Measurements from ENCODE around the gene METRNL.

Gene METRNL

DNA sequence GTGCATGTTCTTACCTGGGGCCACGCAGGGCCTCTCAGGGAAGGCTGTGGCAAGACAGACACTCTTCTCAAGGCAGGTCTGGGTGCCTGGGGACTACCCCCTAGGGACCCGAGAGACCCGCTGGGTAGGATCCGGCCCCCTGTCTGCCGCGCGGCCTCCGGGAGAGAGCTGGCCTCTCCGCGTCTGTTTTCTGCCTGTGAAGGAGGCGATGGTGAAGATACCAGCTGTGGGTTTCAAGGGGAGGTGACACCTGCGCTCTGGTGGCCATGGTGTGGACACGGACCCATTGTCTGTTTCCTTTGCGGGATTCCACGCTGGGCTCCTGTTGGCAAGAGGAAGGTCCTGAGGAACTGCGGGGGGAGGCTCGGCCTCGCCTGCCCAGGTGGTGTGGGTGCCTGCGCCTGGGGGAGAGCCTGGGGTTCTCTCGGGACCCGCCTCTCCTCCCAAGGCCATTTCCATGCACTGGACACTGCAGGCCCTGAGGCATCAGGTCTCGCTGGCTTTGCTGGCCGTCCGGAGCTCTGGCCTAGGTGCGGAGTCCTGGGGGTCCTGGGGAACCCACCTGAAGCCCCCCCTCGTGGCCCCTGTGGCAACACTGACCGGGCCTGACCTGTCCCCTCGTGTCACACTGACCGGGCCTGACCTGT, 12.2 kb upstream of the METRNL start:
- no peak for DNase-seq (ENCODE audit: low spot score)

DNA sequence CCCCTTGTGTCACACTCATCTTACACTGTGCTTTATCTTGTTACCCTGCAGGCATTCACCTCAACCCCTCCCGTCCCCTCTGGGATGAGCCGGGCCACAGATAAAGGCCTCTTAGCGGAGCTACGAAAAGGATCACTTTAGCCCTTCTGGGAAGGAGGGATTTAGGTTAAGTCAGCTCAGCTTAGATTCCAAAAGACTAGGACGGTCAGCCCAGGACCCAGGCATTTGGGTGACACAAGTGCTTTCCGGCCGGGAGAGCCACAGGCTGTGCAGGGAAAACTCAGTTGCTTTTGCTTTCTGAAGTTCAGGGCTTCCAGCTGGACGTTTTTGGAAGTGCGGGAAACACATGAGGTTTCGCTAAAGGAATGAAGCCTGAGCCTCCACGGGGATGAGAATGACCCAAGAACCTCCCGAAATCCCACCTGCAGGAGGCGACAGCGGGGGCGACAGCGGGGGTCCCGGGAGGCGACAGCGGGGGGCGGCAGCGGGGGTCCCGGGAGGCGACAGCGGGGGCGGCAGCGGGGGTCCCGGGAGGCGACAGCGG, 11.6 kb upstream of the METRNL start:
- DNase-seq (ENCODE audit: low spot score) = no peak

DNA sequence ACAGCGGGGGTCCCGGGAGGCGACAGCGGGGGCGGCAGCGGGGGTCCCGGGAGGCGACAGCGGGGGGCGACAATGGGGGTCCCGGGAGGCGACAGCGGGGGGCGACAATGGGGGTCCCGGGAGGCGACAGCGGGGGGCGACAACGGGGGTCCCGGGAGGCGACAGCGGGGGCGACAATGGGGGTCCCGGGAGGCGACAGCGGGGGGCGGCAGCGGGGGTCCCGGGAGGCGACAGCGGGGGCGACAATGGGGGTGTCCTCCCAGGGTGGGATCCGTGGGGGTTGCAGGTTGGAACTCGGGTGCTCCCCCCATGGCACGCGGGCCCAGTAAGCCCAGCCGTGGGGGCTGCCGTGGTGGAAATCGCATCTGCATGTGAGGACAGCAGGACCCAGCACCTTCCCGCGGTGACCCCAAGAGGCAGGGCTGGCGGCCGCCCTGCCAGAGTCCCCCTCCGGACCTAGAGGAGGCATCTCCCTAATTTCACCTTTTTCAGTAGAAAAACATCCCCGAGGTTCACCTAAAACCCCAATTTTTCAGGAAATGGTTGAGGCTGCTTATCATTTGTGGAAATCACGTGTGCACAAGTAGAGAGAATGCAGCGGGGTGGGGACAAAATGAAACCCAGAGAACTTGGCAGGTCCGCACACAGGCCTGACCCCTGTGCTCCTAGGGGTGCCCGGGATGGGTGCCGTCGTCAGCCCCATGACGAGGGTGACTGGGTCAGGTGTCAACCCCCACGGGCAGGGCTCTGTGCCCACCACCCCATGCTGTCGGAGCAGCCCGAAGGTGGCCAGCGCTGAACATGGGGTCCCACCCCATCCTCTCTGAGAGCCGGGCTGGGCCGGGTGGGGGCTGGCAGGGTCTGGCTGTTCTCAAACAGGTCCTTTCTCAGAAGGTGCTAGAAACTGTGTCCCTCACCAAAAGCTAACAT, 10.5 kb upstream of the METRNL start:
- no peak for DNase-seq (ENCODE audit: low spot score)

DNA sequence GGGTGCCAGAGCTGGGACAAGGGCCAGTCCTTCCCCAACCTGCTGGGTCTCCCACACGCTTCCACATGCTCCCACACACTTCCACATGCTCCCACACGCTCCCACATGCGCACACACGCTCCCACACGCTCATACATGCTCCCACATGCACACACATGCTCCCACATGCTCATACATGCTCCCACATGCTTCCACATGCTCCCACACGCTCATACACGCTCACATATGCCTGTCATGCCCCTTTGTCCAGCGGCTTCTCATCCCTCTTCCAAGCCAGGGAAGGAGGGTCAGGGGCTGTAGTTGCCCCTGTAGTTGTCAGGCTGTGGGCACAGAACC, 9.9 kb upstream of the METRNL start:
- no peak for DNase-seq (ENCODE audit: low spot score)

DNA sequence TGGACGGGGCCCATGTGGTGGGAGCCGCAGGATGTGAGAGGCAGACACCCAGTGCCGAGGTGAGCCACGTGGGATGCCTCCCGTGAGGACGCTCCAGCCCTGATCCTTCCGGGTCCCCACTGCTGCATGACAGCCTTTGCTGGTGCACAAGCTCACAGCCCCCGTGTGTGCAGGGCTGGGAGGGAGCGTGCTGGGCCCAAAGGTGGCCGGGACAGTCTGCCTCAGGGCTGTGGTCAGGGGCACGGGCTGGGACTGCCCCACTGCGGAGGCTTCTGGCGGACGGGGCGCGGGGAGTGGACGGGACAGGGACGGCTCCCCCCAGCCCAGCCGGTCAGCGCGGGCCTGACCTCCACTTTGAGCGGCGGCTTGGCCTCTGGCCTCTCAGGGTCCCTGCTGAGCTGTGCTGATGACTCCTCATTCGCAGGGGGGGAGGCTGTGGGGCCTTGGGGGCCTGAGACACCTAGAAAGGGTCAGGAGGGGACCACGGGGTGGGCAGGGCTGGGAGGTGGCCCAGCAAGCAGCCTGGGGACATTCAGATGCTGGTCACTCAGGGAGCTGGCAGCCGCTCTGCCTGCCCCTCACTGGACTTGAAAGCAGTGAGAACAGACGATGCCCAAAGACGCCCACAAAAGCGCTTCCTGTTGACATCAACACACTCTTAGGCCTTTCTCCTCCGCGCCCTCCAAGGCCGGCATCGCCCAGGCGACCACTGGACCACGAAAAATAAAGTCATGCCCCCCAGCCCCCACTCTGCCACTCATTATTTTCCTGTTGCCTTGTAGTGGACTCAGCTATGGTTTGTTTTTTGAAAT, 9.3 kb upstream of the METRNL start:
- DNase-seq (ENCODE audit: low spot score) = no peak

DNA sequence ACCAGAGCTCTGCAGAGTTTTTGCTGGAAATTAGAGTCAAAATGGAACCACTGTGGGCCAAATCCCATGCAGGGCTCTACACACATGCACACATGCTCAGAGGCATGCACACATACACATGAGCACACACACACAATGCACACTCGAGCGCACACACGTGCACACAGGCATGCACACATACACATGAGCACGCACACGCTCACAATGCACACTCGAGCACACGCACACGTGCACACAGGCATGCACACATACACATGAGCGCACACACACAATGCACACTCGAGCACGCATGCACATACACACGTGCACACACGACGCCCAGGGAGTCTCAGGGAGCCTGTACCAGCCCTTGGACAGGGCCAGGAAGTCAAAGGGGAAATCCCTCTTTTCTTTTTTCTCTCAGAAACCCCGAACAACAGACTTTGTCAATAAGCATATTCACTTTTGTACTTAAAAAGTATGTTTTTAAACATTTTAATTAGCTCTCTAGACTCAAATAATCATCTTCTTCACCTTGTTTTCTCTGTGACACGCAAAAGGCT, 8.5 kb upstream of the METRNL start:
- no peak for DNase-seq (ENCODE audit: low spot score)

DNA sequence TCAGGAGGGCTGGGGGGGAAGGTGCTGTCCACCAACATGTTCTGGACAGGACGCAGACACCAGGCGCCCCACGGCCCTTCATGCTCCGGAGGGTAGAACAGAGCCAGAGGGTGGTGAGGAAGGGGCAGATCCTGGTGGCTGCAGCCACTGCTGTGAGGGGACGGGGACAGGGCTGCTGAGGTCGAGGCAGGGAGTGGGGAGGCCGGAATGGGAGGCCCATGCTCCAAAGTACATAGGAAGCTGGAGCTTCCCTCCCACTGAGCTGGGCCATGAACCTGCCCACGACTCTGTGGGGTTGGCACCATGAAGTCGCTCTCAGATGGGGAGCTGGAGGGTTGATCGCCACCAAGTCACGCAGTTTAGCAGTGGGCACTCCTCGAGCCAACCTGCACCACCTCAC, 8.0 kb upstream of the METRNL start:
- DNase-seq (ENCODE audit: low spot score) = no peak

DNA sequence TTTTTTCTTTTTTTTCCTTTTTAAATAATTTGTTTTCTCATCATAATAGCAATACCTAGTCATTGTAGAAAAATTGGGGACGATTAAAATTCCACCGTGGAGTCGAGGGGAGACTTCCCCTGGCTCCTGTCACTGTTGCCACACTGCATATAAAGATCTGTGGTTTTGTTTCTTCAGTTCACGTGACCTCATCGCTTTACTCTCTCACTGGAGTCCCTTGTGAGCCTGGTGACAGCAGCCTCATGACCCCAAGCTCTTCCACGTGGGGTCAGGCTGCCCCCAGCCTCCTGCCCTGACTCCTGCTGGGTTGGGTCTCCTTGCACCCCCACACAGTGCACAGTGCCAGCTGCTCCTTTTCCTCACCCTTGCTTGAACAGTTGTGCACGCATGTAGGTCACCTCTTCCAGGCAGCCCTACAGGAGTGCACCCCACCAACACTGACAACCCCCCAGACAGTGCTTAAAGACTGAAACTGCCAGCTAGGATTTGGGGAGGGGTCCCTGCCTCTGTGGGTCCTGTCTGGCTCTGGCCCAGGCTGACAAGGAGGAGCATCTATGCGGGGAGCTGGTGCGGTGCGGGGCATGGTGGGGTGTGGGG, 7.3 kb upstream of the METRNL start:
- no peak for DNase-seq (ENCODE audit: low spot score)

DNA sequence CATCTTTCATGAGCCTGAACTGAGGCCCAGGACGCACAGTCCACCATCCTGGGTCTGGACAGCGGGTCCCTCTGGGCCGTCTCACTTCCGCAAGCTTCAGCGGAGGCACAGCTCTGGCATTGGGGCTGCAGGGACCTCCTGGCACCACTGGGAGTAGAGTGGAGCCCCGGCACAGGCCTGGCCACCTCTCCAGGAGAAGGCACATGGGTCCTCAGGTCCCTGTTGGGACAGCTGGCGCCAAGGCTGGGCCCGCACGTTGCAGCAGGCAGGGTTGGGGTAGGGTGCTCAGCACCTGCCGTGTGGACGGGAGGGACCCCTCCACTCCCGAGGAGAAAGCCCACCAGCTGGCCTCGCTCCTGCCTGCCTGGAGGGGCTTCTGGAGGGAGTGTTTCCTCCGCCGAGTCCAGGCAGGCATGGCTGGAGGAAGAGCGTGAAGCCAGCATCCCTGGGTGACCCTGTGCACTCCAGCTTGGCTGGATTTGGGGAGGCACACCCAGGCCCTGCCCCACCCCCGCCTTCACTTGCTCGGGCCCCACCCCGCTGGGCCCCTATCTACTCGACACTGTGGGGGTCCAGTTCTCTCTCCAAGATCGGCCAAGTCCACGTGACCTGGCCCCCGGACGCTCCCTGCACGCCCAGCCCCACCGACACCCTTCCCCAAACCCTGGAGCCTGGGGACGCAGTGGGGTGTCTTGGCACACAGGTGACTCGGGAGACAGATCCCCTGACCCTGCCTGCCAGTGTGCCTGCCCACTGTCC, 6.6 kb upstream of the METRNL start:
- DNase-seq (ENCODE audit: low spot score) = no peak

DNA sequence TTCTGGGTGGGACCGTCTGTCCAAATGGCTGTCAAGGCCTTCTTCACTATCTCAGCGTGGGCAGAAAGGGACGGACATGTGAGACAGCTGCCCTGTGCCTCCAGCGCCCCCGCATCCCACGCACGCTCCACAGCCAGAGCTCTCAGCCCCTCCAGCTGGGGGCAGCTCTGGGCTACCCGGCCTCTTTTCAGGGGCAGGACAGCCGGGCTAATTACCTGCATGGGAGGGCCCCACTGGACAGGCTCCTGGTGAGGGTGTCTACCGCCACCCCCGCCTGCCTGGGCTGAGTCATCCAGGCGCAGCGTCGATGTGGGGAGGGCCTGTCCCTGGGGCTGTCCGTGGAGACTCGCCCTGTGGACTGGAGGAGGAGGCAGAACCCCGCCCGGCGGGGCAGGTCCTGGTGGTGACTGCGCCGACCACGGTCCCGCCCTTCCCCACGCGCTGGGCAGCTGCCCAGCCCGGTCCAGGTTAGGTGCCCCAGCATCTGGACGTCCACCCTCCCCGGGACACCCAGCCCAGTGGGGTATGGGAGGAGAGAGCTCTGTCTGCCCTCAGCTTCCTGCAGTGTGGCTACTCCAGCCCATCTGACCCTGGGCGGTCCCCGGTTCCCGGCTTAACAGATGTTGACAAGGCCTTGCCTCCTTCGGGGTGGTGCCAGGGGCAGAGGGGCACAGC, 5.9 kb upstream of the METRNL start:
- no peak for DNase-seq (ENCODE audit: low spot score)

DNA sequence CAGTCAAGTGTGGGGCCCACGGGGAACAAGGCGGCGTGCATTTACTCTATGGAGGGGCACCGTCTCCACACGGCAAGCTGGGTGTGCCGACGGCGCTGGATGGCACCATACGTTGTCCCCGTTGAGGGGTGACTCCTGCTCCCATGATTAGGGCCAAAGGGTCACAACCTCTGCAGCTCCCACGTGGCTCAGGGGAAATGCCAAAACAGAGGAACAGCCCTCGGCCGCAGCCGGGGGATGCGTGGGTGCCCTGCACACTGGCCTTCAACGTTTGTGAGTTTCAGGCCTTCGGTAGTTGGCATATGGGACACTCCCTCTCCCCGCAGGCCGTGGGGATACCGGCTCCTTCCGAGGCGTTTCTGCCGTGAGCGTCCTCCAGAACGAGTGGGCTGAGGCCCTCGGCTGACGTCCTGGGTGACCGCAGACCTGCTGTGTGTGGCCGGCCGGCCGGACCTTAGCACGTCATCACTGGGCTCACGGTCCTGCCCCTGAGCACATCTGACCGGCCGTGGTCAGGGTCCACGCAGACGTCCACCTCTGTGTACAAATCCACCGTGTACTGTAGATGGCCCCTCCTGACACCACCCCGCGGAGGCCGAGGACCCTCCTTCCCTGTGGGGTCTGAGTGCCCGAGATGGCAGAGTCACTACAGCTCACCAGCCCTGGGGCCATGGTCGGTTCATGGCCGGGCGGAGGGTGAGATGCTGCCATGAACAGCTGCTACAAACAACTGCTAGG, 4.8 kb upstream of the METRNL start:
- no peak for DNase-seq (ENCODE audit: low spot score)

DNA sequence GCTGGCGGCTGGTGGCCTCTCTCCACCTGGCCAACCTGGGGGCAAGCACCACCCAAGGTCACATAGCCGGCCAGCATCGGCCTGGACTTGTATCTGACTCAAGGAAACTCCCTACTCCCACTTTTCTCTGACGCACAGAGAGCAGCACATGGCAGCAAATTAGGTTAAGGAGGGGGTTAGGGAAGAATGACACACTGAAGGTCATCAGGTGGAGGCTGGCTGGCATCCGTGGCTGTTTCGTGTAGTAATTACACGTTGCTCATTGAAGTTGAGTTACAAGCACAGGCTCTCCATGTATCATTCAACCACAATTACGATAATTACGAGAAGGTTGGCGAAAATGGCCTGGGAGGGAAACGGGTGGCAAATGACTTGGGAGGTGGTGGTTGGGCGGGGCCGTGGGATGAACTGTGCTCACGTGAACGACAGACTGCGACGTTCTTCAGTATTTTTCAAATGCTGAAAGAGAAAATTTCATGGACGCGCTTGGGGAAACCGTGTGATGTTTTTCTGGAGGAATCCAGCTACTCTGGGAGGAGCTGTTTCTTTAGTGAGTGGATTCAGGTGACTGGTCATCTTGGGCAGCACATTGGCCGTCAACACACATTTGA, 4.0 kb upstream of the METRNL start:
- DNase-seq (ENCODE audit: low spot score) = no peak

DNA sequence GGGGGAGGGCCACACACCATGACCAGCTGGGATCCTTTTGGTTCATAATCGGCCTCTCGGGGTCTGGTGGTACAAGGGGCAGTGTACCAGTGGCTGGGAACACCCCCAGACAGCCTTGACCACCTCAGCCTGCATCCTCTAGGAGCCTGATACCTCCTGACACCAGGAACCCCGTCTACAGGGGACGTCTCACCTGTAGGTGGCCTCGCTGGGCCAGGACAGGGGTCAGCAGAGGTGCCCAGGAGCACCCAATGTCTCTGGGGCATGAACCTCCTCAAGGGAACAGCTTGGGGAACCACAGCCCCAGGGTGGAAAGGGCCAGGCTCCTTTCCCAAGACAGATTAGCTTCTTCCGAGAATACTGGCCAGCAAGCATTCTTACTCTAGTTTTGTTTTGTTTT, 2.5 kb upstream of the METRNL start:
- DNase-seq (ENCODE audit: low spot score) = no peak

DNA sequence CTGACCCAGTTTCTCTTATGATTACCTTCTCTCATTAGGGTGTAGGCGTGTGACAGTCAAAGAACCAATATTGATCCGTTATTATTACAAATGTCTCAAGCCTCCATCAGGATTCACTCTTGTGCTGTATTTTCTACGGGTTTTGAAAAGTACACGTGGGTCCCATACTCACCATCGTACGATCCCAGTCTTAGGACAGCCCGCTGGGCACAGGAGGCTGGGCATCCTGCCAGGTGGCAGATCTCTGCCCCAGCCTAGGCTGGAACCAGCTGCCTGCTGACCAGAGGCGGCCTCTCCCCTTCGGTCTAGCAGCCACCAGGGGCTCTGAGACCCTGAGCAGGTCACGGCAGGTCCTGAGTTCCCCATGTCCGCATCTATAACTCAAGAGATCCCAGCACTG, 2.0 kb upstream of the METRNL start:
- no peak for DNase-seq (ENCODE audit: low spot score)

DNA sequence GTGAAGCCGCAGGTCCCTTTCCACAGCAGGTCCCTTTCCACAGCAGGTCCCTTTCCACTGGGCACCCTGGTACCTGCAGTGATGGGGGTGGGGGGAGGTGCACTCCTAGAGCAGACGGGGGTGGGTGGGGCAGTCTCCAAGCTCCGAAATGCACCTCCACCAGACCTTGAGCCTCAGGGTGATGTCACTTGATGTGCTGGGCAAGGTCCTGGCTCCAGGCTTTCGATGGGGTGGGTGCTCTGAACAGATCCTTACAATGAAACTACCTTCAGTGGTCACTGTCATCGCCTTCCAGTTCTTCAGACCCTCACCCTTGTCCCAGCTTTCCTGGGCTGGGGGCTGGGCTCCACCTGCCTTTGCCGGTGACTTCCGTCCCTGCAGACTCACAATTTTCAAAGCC, 1.5 kb upstream of the METRNL start:
- DNase-seq (ENCODE audit: low spot score) = no peak

DNA sequence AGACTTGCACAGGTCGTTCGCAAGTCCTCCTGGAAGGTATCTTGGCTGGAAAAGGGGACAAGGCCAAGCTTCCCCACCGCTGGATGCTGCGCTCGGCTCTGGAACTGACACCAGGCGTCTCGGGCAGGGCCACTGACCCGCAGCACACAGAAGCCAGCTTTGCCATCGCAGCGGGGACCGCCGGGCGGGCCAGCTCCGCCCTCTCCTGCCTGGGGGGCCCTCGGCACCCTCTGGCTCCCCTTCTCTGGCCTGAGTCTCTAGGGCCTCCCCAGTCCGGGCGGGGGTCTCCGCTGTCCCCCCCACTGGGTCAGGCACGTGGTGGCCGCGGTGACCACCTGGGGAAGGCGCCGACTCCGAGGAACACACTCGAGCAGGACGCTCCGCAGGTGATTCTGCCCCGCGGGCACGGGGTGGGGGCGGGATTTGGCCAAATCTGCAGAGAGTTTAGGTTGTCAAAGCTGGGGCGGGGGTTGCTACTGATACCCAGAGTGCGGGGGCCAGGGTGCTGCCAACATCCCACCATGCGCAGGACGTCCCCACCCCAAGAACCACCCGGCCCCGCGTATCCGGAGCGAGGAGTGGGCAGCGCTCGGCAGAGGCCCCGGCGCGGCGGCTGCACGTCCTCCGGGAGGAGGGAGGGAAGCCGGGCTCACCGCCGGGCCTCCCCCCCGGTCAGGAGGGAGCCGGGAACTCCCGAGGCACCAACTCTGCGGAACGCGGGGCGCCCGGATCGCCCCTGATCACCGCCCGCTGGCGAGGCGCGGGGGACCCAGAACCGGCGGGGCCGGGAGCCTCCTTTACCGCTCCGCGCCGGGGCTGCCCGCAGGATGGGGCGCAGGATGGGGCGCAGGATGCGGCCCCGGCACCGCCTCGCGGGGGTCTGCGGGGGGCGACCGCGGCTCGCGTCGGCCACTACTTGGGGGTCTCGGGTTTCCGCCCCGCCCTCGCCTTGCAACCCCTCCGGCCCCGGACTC, 744 bp upstream of the METRNL start:
- no peak for DNase-seq (ENCODE audit: low spot score)

DNA sequence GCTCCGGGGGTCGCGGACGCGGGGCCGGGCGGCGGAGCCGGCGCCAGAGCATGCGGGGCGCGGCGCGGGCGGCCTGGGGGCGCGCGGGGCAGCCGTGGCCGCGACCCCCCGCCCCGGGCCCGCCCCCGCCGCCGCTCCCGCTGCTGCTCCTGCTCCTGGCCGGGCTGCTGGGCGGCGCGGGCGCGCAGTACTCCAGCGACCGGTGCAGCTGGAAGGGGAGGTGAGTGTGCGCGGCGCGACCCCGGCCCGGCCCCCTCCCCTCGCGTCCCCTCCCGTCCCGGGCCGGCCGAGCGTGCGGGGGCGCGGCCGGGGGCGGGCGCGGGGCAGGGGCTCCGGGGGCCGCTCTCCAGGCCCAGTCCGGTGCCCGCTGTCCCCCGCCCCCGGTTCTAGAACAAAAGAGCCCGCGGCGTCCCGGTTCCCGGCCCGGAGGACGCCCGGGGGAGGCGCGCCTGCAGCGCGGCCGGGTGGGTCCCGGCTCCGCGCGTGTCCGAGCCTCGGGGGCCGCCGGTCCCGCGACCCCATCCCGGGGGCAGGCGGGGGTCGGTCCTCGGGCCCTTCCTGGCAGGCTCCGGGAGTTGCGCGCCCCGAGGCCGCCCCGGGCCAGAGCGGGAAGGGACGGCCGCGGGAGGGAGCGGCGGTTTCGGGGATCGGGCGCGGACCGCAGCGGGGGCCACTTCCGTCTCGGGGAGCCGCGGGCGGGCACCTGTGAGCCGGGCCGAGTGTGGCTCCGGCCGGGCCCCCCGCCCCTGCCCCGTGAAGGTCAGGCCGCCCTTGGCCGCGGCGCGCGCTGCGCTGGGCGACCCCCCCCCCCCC, 563 bp downstream of the METRNL start:
- peak; percentile 49 for DNase-seq (ENCODE audit: low spot score)

DNA sequence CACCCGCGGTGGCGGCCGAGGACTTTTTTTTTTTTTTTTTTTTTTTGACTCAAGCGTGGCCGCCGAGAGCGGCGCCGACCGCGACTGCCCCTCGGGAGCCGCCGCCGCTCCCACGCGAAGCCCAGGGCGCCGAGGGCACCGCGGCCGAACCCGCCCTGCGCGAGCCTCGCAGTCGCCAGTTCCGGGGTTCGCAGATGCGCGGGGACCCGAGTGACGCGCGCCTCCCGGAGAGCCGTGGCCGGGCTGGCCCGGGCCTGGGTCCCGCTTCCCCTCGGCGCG, 1.1 kb downstream of the METRNL start:
- no peak for DNase-seq (ENCODE audit: low spot score)

All from germinal center (tissue), 1 donor.